Natural killer cell treated with Interleukin-12 subunit alpha and Interleukin-12 subunit beta and Interleukin-15 and Interleukin-18, amount 100 ng/mL, for 72 hours (primary cell): ENCODE data around the gene SKOR2. TPM values are rescaled to one million over a fixed set of nuclear protein-coding genes. Genes with fewer than 3 reads are reported as not detected.

ENCODE experiments used
- ATAC-seq, 2 donors: fragments of 150-1000 bp; cut with Tn5 transposase in 1 of 2; sonication (Bioruptor Pico), chemical (Tn5 transposase) in 1 of 2; 2 replicates each; pipeline ENCODE4 v1.10.0; 2021
- DNase-seq: peaks from one replicate; pipeline ENCODE4 v3.0.0; 2022; ENCODE audit warnings: low spot score
- H3K27ac Mint-ChIP-seq, 2 donors: 1 replicate in 1 of 2; 2 replicates in 1 of 2; pipeline ENCODE4 v1.8.0; 2022; ENCODE audit warnings: mixed read lengths in 2 of 2, mild to moderate bottlenecking in 1 of 2, moderate library complexity in 1 of 2
- H3K27me3 Mint-ChIP-seq, 2 donors: 1 replicate in 1 of 2; 2 replicates in 1 of 2; pipeline ENCODE4 v1.8.0; 2022; ENCODE audit warnings: mixed read lengths in 2 of 2
- H3K36me3 Mint-ChIP-seq: one replicate; pipeline ENCODE4 v1.8.0; 2022; ENCODE audit warnings: mixed read lengths
- H3K4me1 Mint-ChIP-seq, 2 donors: 1 replicate in 1 of 2; 2 replicates in 1 of 2; pipeline ENCODE4 v1.8.0; 2022; ENCODE audit warnings: low read depth in 2 of 2, mixed read lengths in 2 of 2, mild to moderate bottlenecking in 1 of 2
- H3K4me3 Mint-ChIP-seq: one replicate; pipeline ENCODE4 v1.8.0; 2022; ENCODE audit warnings: mixed read lengths
- H3K9me3 Mint-ChIP-seq: 2 replicates; pipeline ENCODE4 v1.8.0; 2022; ENCODE audit warnings: mixed read lengths
- total RNA-seq, 2 donors: library from RNA; stranded (reverse); gene quantifications; one replicate each; pipeline ENCODE4 v1.2.3, GENCODE V29; 2022

Gene SKOR2
- total RNA-seq, 2 donors from 2014 or later = not detected

GRCh38 chr18:47248604-47249313 lies 2.7 kb downstream of the SKOR2 start:
- no peak for DNase-seq
- no peaks in the 10 kb centered on the region for H3K4me1 Mint-ChIP-seq
- no peak overlapping the region for H3K4me3 Mint-ChIP-seq
- ATAC-seq = no peak
- H3K9me3 Mint-ChIP-seq = peaks cover 4% of the 10 kb centered on the region
- no peak overlapping the region for H3K27ac Mint-ChIP-seq
- H3K36me3 Mint-ChIP-seq = peaks cover 6% of the 10 kb centered on the region
- peaks cover 60 to 73% of the 10 kb centered on the region in 2 donors for H3K27me3 Mint-ChIP-seq

DNA sequence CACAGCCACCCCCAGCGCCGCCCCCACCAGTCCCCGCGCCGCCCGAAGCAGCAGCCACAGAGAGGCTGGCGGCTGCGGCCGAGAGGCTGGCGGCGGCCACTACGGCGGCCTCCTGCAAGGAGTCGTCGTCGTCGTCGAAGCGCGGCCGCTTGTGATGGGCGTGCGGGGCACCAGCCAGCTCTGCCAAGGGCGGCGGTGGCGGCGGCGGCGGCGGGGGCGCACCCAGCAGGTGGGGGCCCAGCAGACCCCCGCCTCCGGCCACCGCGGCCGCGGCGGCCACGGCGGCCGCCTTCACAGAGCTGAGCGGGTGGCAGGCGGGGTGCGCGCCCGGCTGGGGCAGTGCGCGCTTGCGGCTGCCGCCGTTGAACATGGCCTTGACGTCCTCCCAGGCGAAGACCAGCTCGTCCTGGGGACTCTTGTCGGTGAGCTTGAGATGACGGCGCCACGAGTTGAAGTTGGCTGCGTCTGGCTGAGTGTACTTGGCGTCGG lies 3.3 kb downstream of the SKOR2 start:
- Mint-ChIP-seq H3K9me3 (peaks cover 4% of the 10 kb centered on the region), H3K27ac (no peak overlapping the region), H3K4me3 (no peak overlapping the region), H3K27me3 (peaks cover 59 to 74% of the 10 kb centered on the region in 2 donors), H3K36me3 (peaks cover 6% of the 10 kb centered on the region), H3K4me1 (no peaks in the 10 kb centered on the region)
- no peak for DNase-seq
- ATAC-seq = no peak

GRCh38 chr18:47247416-47248114 lies 3.9 kb downstream of the SKOR2 start:
- DNase-seq = no peak
- Mint-ChIP-seq H3K36me3 (peaks cover 6% of the 10 kb centered on the region), H3K27ac (no peak overlapping the region), H3K4me3 (no peak overlapping the region), H3K4me1 (no peaks in the 10 kb centered on the region), H3K27me3 (peaks cover 61 to 70% of the 10 kb centered on the region in 2 donors), H3K9me3 (peaks cover 4% of the 10 kb centered on the region)
- peak in 1 of 2 donors; percentile 43 for ATAC-seq

- H3K36me3 Mint-ChIP-seq = peaks cover 6% of the 10 kb centered on the region
- no peak for DNase-seq
- ATAC-seq = no peak
- no peaks in the 10 kb centered on the region for H3K4me1 Mint-ChIP-seq
- no peak overlapping the region for H3K4me3 Mint-ChIP-seq
- H3K9me3 Mint-ChIP-seq = peaks cover 4% of the 10 kb centered on the region
- no peak overlapping the region for H3K27ac Mint-ChIP-seq
- peaks cover 56 to 67% of the 10 kb centered on the region in 2 donors for H3K27me3 Mint-ChIP-seq
These were observed 4.4 kb downstream of the SKOR2 start for GRCh38 chr18:47247036-47247415.

- H3K4me1 Mint-ChIP-seq = no peaks in the 10 kb centered on the region
- no peak for DNase-seq
- H3K4me3 Mint-ChIP-seq = no peak overlapping the region
- H3K27me3 Mint-ChIP-seq = peaks cover 55 to 67% of the 10 kb centered on the region in 2 donors
- H3K36me3 Mint-ChIP-seq = peaks cover 6% of the 10 kb centered on the region
- H3K27ac Mint-ChIP-seq = no peak overlapping the region
- ATAC-seq = no peak
- peaks cover 4% of the 10 kb centered on the region for H3K9me3 Mint-ChIP-seq
These were observed 5.2 kb downstream of the SKOR2 start for GRCh38 chr18:47246027-47246971.

DNA sequence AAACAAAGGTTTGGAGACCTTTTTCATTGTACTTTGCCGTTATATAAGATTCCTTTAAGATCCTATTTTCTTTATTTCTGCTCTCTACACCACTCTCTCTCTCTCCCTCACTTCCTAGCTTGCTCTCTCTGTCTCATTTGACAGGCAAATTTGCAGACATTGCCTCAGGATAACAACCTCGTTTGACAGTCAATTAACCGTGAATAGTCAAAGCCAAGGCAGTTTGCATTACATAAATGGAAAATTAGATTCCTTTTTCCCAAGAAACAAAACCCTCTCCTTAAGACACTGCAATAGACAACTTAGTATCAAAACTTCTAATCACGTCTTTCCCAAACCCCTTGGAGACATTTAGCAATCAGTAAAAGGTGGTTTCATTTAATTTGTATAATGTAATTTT lies 7.4 kb downstream of the SKOR2 start:
- DNase-seq (no peak), ATAC-seq (no peak)
- H3K9me3 Mint-ChIP-seq = peaks cover 4% of the 10 kb centered on the region
- H3K27ac Mint-ChIP-seq = no peak overlapping the region
- H3K27me3 Mint-ChIP-seq = peaks cover 44 to 61% of the 10 kb centered on the region in 2 donors
- H3K4me3 Mint-ChIP-seq = no peak overlapping the region
- no peaks in the 10 kb centered on the region for H3K4me1 Mint-ChIP-seq
- H3K36me3 Mint-ChIP-seq = peaks cover 6% of the 10 kb centered on the region

GRCh38 chr18:47235096-47235495 lies 16.4 kb downstream of the SKOR2 start:
- H3K27me3 Mint-ChIP-seq = peaks cover 28 to 62% of the 10 kb centered on the region in 2 donors
- H3K9me3 Mint-ChIP-seq = no peaks in the 10 kb centered on the region
- DNase-seq (no peak), ATAC-seq (no peak)
- no peaks in the 10 kb centered on the region for H3K36me3 Mint-ChIP-seq
- no peak overlapping the region for H3K4me3 Mint-ChIP-seq
- no peaks in the 10 kb centered on the region for H3K4me1 Mint-ChIP-seq
- H3K27ac Mint-ChIP-seq = no peak overlapping the region

- Mint-ChIP-seq H3K4me3 (no peak overlapping the region), H3K27ac (no peak overlapping the region), H3K27me3 (peaks cover 28 to 48% of the 10 kb centered on the region in 2 donors), H3K36me3 (no peaks in the 10 kb centered on the region), H3K9me3 (no peaks in the 10 kb centered on the region), H3K4me1 (no peaks in the 10 kb centered on the region)
- no peak for DNase-seq
- ATAC-seq = no peak
These were observed 24.8 kb downstream of the SKOR2 start for GRCh38 chr18:47226660-47227059.

- no peaks in the 10 kb centered on the region for H3K4me1 Mint-ChIP-seq
- no peak overlapping the region for H3K4me3 Mint-ChIP-seq
- H3K9me3 Mint-ChIP-seq = no peaks in the 10 kb centered on the region
- no peak for DNase-seq
- peaks cover 31 to 77% of the 10 kb centered on the region in 2 donors for H3K27me3 Mint-ChIP-seq
- H3K27ac Mint-ChIP-seq = no peak overlapping the region
- no peaks in the 10 kb centered on the region for H3K36me3 Mint-ChIP-seq
- ATAC-seq = no peak
These were observed 35.8 kb downstream of the SKOR2 start for GRCh38 chr18:47215554-47216138.

GRCh38 chr18:47209171-47209570 lies 42.3 kb downstream of the SKOR2 start:
- ATAC-seq (no peak), DNase-seq (no peak)
- no peak overlapping the region for H3K27ac Mint-ChIP-seq
- H3K4me3 Mint-ChIP-seq = no peak overlapping the region
- H3K9me3 Mint-ChIP-seq = no peaks in the 10 kb centered on the region
- H3K4me1 Mint-ChIP-seq = no peaks in the 10 kb centered on the region
- H3K27me3 Mint-ChIP-seq = peaks cover 31 to 69% of the 10 kb centered on the region in 2 donors
- H3K36me3 Mint-ChIP-seq = no peaks in the 10 kb centered on the region

GRCh38 chr18:47206945-47207637 lies 44.4 kb downstream of the SKOR2 start:
- Mint-ChIP-seq H3K27me3 (peaks cover 26 to 60% of the 10 kb centered on the region in 2 donors), H3K27ac (no peak overlapping the region), H3K9me3 (no peaks in the 10 kb centered on the region), H3K36me3 (no peaks in the 10 kb centered on the region), H3K4me3 (no peak overlapping the region), H3K4me1 (no peaks in the 10 kb centered on the region)
- ATAC-seq = no peak
- DNase-seq = no peak

GRCh38 chr18:47204908-47205522 lies 46.4 kb downstream of the SKOR2 start:
- DNase-seq (no peak), ATAC-seq (no peak)
- no peak overlapping the region for H3K4me3 Mint-ChIP-seq
- peaks cover 24 to 42% of the 10 kb centered on the region in 2 donors for H3K27me3 Mint-ChIP-seq
- H3K4me1 Mint-ChIP-seq = no peaks in the 10 kb centered on the region
- no peak overlapping the region for H3K27ac Mint-ChIP-seq
- H3K9me3 Mint-ChIP-seq = no peaks in the 10 kb centered on the region
- H3K36me3 Mint-ChIP-seq = no peaks in the 10 kb centered on the region
